SIG-M5 (cell line): ENCODE data around the gene GUCY1A1.

Source experiments
- DNase-seq: peaks from one replicate; lab custom pipeline; 2025; lab: John Stamatoyannopoulos, UW

GUCY1A1 gene

GRCh38 chr4:155738548-155738947 lies 71.9 kb downstream of the GUCY1A1 start:
- no peak for DNase-seq

DNA sequence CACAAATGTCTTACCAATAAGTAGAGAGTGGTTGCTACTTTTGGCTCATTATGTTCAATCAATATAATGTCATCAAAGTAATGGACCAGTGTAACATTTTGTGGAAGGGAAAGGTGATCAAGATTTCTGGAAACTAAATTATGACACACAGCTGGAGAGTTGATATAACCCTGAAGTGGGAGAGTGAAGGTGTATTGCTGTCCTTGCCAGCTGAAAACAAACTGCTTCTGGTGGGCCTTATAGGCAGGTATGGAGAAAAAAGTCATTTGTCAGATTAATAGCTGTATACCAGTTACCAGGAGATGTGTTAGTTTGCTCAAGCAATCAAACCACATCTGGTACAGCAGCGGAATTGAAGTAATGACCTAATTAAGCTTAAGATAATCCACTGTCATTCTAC lies 74.9 kb downstream of the GUCY1A1 start:
- DNase-seq: no peak

- DNase-seq: no peak
These were observed 75.8 kb downstream of the GUCY1A1 start for GRCh38 chr4:155742310-155743015.

DNA sequence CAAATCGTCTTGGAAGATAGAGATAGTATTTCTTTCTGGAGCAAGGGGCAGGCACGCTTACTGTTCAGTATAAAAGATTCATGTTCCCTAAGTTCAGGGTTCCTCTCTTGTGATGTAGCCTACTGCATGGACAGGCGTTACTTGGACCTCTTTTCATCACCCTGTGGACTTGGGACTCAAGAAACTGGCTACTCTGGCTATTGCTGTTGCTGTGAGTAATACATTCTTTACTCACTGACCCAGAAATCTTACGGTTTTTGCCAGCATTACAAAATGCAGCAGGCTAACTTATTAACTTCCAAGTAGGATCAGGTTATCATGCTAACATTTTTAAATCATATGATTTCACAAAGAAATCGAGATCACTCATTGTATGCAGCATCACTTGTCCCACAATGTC lies 79.3 kb downstream of the GUCY1A1 start:
- no peak for DNase-seq

- DNase-seq: no peak
These were observed 81.4 kb downstream of the GUCY1A1 start for GRCh38 chr4:155748039-155748438.

DNA sequence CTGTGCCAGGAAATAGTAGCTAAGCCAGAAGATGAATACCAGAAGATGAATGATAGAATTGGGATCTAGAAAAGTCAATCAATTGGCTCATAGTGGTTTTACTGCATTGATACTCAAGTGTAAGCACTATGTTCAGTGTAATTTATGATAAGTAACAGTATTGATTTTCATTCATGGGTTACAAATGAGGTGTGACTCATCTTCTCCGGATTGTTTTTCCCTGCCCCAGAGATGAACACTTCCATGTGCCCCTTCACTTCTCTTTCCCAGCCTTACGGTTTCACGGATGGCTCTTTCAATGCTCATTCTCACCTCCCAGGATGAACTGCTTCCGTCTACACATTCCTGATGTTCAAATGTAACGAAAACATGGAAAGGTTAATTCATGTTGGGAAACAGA lies 82.4 kb downstream of the GUCY1A1 start:
- DNase-seq: no peak

- no peak for DNase-seq
These were observed 84.9 kb downstream of the GUCY1A1 start for GRCh38 chr4:155751569-155751968.

DNA sequence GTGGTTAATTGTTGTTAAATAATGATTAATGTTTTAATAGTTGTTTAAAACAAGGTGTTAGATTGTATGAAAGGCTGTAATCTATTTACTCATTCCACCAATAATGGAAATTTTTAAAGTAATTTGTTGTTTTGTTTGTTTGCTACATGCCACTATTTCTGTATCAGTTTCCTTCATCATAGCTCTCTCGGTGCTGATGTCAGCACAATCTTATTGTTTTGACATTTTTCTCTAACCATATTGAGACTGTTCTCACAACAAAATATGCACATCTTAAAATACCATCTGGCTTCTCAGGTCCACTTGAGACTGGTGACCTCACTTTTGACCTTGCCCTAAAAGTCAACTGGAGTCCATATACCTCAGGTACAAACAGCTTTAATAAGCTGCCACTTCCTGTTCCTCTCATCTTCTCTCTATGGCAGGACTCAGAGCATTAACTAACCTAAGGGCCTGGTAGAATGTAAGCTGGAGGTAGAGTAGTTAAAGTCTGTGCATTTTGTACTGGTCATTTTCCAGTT lies 91.2 kb downstream of the GUCY1A1 start:
- no peak for DNase-seq

DNA sequence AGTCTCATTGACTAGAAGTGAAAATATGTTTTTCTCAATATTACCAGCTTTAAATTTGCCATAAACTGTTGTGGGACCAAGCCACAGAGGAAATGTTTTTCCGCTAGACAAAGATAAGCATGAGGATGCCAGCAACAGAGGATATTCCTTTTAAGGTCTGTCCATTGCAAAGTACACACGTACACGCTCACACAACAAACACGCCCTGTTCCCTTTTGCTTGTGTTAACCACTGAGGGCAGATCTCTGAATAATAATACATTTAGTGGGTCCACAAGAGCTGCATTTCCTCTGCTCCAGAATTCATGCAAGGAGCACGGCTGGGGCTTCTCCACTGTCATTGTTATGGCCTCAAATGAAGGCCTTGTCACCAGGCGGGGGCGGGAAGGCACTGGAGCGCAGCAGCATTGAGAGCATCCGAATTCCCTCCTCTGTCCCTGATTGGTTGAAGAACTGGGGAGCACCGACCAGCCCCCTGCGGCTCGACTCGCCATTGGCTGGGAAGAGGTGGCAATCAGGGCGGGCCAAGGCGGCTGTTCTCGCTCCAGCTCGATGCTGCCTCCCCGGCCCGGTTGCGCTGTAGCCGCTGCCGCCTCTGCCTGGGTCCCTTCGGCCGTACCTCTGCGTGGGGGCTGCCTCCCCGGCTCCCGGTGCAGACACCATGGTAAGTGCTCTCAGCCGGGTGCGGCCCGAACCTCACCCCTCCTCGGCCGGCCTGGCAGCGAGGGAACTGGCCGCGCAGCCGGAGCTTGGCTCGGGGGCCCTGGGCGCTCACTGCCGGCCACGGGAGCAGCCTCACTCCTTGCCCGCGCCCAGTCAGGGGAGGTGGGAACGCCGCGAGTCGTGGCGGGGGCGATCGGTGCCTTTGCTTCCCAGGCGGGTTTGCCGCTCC lies 92.1 kb downstream of the GUCY1A1 start, which contains the start of gene GUCY1B1:
GUCY1B1 (plus strand) TSS at position 541 of the 891 bp plus-strand sequence; CDS start at position 661, 120 bp downstream.
- DNase-seq: no peak

GRCh38 chr4:155759372-155760252 lies 93.0 kb downstream of the GUCY1A1 start:
- no peak for DNase-seq

GRCh38 chr4:155761047-155761446 lies 94.4 kb downstream of the GUCY1A1 start:
- DNase-seq: no peak

DNA sequence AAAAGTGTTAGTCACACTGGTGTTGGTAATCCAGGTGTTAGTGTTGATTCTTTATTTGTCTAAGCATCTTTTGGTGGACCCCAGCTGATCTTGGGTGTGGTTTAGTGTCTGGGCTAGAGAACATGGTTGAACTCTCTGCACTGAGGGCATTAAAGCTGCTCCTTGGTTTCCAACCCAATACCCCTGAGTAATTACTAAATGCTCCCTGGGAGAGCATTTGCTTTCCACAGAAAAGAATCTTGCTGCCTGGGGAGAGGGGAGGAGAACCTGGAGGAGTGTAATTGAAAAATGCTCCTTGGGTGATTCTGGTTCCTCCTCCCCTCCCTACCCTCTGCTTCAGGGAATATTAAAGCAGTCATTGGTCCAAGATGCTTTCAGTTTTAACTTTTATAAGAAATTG lies 95.3 kb downstream of the GUCY1A1 start:
- DNase-seq: no peak

DNA sequence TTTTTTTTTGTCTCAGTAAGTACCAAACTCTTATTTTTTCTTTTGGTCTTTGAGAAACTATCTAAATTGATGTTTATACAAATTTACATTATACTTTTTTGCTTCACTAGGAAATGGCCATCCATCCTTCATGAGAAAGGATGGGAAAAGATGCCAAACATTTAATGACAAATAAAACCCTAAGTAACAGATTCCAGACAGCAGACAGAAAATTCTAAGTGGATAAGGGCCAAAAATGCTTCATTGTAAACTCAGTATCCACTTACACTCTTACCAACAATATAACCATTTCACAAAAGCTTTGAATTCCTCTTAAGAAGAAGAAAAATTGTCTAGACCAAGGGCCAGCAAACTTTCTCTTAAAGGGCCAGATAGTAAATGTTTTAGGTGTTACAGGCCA lies 95.7 kb downstream of the GUCY1A1 start:
- no peak for DNase-seq

DNA sequence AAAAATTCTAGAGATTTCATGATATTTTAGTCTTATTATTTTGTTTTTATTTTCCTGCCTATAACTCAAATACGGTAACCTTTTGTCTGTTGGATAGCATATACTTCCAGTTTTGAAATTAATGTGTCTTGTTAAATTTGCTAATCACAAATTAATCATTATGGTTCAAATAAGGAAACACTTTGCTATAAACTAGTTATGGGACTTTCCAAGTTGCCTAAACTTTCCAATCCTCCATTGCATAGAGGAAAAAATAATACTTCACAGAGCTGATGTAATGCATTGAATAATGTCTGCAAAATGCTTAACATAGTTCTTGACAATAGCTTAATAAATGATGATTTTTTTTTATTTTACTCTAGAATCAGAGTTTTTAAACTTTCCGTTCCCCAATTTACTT lies 96.9 kb downstream of the GUCY1A1 start:
- DNase-seq: no peak

DNA sequence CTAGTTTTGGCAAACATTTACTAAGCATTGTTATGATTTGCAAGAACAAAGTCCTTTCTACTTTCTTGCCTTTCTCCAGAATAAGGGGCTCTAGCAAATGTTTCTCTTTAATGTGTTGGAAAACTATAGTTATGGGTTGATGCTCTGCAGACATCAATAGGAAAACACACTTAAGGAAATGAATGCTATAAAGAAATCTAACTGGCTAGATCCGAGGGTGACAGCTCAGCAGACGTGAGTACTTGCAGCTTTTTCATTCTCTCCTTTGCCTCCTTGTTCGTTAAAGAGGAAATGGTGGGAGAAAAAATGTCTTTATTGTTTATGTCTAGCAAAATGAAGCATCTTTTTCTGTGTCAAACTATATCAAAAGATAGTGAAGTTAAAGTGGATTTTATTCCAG lies 98.5 kb downstream of the GUCY1A1 start:
- DNase-seq: no peak

DNA sequence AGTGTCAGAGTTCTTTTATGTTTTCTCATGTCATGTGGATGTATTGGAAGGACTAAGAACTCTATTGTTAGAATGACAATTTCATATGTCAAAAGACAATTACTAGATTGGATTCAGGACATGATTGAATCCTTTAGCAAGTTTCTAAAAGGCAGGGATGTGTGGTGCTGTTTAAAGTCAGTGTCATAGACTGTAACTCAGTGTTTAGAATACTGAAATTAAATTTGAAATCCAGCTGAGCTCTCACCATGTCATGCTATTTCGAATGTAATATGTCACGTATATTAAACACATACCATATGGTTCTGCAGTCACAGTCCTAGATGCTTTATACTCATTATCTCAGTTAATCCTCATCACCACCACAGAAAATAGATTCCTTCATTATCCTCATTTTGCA lies 100.0 kb downstream of the GUCY1A1 start:
- DNase-seq: no peak

DNA sequence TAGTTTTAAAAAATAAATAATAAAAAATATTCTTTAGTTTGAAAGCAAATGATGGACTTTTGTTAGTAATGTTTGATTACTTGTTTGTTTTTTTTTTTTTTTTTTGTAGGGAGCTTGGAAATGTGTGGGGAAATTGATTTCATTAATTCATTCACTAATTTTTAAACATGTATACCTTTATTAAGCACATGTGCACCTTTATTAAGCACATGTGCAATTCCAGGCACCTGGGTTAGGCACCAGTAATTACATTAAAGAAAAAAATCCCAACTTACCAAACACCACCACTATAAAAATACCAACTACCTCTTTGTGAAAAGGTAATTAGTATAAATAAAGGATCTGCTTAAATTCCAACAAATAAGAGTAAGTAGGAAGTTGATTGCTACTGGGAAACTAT lies 101.7 kb downstream of the GUCY1A1 start:
- DNase-seq: no peak

DNA sequence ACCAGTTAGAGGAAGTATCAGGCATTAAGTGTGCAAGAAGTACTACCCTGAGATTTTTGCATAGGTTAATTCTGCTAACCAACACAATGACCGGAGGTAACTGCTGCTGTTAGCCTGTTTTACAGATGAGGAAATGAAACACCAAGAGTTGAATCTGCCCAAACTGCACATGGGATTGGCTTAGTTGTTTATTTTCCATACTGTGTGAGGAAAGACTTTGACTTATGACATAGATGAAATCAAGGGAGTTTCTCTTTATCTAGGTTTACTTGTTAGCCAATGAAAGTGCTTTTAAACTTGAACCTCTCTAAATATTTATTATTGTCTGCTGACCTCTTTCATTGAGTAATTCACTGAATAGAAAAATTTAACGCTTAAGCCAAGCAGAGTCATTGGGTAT lies 102.4 kb downstream of the GUCY1A1 start:
- no peak for DNase-seq

DNA sequence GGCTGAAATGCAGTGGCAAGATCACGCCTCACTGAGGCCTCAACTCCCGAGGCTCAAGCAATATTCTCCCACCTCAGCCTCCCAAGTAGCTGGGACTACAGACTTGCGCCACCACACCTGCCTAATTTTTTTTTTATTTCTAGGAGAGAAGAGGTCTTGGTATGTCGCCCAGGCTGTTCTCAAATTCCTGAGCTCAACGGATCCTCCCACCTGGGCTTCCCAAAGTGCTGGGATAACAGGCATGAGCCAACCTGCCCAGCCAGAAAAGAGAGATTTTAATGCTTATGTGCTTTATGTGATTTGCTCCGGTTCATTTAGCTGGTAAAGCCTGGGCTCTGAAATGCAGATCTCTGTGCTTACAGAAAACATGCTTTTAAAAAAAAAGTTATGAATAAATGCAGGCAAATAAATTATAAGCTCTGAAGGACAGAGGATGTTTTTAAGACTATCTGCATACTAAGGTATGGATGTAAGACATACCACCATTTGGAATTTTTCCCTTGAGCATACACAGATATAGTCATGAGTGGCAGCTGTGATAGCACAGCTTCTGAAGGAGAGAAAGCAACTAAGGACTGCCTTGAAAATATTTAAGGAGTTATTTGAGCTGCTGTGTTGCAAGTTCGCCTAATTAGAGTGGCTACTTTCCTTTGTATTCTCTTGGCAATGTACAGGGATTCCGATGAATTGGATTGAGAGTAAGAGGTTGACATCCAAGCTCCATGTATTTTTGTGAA lies 106.0 kb downstream of the GUCY1A1 start:
- no peak for DNase-seq

DNA sequence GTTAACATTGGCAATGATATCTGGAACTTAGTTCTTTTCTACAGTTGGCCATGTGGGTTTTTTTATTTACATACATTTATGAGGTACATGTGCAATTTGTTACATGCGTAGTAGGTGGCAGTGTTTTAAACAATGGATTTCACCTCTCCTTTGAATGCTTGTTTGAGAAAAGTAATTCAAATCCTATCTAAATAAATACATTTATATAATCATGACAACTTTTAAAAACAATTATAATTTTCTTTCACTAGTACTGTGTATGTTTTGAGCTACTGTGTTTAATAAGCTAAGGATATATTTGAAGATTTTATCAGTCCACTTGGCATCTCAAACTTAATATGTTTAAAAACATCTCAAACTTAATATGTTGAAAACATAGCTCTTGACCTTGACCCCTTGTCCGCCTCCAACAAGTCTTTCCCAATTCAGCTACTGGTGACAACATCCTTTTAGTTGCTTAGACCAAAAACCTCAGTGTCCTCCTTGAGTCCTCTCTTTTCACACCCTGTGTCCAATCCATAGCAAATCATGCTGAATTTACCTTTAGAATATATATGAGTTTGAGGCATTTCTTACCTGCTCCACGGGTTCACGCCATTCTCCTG lies 106.7 kb downstream of the GUCY1A1 start:
- DNase-seq: no peak

DNA sequence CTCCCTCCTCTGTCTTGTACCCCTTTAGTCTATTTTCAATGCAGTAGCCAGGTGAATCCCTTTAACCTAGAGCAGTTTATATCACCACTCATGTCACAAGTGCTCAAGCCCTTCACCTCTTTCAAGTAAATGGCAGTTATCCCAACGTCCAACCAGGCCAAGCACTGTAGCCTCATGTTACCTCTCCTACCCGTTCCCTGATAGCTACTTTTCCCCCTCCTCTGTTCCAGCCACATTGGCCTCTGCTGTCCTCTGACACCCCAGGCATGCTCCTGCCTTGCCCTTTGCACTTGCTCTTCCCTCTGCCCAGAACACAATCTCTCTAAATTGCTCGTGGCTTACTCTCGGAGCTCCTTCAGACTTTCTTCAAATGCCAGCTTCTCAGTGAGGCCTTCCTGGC lies 107.4 kb downstream of the GUCY1A1 start:
- no peak for DNase-seq
